ENCODE results near the gene SHPK. TPM values are rescaled to one million over a fixed set of nuclear protein-coding genes. Genes with fewer than 3 reads are reported as not detected.
A peak's percentile ranks its signal among the peaks of the same experiment; 100 is the strongest.
"Not testable (repeated sequence)": the region's sequence is repeated elsewhere in the genome, so short reads cannot be mapped to it uniquely, and the experiment has no call there.

SHPK gene
- total RNA-seq, 6 experiments from 2014 or later = 13.5 to 26.1 (median 22.8) TPM

GRCh38 chr17:3571043-3571900 is 64.8 kb downstream of the SHPK start:
- TF ChIP-seq, protein P1, sequence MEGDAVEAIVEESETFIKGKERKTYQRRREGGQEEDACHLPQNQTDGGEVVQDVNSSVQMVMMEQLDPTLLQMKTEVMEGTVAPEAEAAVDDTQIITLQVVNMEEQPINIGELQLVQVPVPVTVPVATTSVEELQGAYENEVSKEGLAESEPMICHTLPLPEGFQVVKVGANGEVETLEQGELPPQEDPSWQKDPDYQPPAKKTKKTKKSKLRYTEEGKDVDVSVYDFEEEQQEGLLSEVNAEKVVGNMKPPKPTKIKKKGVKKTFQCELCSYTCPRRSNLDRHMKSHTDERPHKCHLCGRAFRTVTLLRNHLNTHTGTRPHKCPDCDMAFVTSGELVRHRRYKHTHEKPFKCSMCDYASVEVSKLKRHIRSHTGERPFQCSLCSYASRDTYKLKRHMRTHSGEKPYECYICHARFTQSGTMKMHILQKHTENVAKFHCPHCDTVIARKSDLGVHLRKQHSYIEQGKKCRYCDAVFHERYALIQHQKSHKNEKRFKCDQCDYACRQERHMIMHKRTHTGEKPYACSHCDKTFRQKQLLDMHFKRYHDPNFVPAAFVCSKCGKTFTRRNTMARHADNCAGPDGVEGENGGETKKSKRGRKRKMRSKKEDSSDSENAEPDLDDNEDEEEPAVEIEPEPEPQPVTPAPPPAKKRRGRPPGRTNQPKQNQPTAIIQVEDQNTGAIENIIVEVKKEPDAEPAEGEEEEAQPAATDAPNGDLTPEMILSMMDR (IDR thresholded peaks at IDR 0.05) = no peak
- TF ChIP-seq POLR2A (IDR thresholded peaks at IDR 0.05) = no peak
- H3K4me1 ChIP-seq = no peaks in the 10 kb centered on the region
- ATAC-seq (peak in 1 of 4 donors; percentile 27), DNase-seq (no peak)
- intact Hi-C loops (cut with DNase I) = no loop called here
- H3K27ac ChIP-seq = no peak overlapping the region
- WGBS (ENCODE audit: insufficient coverage, low coverage, low lambda C conversion rate, missing lambda C conversion rate) = 89% methylated on average over 5 of the region's 36 CpGs
- no peaks in the 10 kb centered on the region for H3K9me3 ChIP-seq
- peaks cover 0 to 56% (median 19%) of the 10 kb centered on the region in 4 donors for H3K36me3 ChIP-seq
- no peak overlapping the region for H3K4me3 ChIP-seq
- no peaks in the 10 kb centered on the region for H3K27me3 ChIP-seq

DNA sequence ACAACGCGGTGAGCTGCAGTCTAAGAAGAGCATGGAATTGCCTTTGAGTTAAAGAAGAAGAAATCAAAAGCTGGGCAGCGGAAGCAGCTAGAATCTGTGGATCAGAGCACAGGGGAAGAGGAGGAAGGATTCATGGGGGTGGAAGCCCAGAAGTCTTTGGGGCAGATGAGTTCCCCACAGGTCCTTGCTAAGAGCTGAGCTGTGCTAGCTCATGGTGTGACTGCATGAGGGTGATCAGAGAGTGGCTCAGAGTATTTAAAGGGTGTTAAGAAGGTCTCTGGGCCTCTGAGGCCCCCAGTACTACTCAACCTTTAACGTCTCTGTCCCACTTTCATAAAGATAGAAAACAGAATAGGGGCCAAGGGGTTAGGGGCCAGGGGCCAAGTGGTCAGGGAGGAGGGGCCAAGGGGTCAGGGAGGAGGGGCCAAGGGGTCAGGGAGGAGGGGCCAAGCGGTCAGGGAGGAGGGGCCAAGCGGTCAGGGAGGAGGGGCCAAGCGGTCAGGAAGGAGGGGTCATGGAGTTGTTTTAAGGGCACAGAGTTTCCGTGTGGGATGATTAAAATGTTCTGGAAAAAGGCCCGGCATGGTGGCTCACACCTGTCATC is 66.4 kb downstream of the SHPK start:
- peaks cover 0 to 50% (median 22%) of the 10 kb centered on the region in 4 donors for H3K36me3 ChIP-seq
- 92% methylated on average over 9 of the region's 9 CpGs for WGBS (ENCODE audit: insufficient coverage, low coverage, low lambda C conversion rate, missing lambda C conversion rate)
- TF ChIP-seq POLR2A (IDR thresholded peaks at IDR 0.05) = no peak
- TF ChIP-seq, protein P1 (IDR thresholded peaks at IDR 0.05) = no peak
- intact Hi-C loops (cut with DNase I) = no loop called here
- no peaks in the 10 kb centered on the region for H3K27me3 ChIP-seq
- H3K9me3 ChIP-seq = no peaks in the 10 kb centered on the region
- DNase-seq = no peak
- H3K4me3 ChIP-seq = no peak overlapping the region
- H3K27ac ChIP-seq = no peak overlapping the region
- no peak for ATAC-seq
- H3K4me1 ChIP-seq = no peaks in the 10 kb centered on the region

- H3K4me3 ChIP-seq = no peak overlapping the region
- intact Hi-C loops (cut with DNase I) = no loop called here
- no peak overlapping the region for H3K27ac ChIP-seq
- H3K27me3 ChIP-seq = no peaks in the 10 kb centered on the region
- no peaks in the 10 kb centered on the region for H3K9me3 ChIP-seq
- peaks cover 0 to 19% (median 4%) of the 10 kb centered on the region in 4 donors for H3K4me1 ChIP-seq
- TF ChIP-seq, protein P1 (IDR thresholded peaks at IDR 0.05) = no peak
- no peak for TF ChIP-seq POLR2A (IDR thresholded peaks at IDR 0.05)
- DNase-seq (no peak), ATAC-seq (no peak)
- 92% methylated on average over 4 of the region's 12 CpGs for WGBS (ENCODE audit: insufficient coverage, low coverage, low lambda C conversion rate, missing lambda C conversion rate)
- H3K36me3 ChIP-seq = peaks cover 0 to 29% (median 11%) of the 10 kb centered on the region in 4 donors
These were observed 69.5 kb downstream of the SHPK start for GRCh38 chr17:3566551-3566950.

DNA sequence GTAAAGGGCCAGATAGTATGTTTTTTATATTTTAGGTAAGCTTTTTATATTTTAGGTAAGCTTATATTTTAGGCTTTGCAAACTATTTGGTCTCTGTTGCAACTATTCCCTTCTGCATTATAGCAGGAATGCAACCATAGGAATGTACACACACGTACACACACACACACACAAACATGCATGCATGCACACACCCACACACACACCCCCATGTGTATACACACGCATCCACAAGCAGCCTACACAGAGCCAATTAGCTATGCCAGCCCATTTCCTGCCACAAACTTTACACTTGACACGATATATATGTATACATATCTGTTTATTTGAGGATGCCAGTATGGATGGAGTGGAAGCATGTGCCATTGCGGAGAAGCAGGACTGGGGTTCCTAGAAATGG is 70.9 kb downstream of the SHPK start:
- WGBS (ENCODE audit: insufficient coverage, low coverage, low lambda C conversion rate, missing lambda C conversion rate) = 83% methylated on average over 4 of the region's 4 CpGs

DNA sequence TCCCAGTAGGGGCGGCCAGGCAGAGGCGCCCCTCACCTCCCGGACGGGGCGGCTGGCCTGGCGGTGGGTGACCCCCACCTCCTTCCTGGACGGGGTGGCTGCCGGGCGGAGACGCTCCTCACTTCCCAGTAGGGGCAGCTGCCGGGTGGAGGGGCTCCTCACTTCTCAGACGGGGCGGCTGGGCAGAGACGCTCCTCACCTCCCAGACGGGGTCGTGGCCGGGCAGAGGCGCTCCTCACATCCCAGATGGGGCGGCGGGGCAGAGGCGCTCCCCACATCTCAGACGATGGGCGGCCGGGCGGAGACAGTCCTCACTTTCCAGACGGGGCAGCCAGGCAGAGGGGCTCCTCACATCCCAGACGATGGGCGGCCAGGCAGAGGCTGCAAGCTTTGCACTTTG is 71.8 kb downstream of the SHPK start:
- Histone ChIP-seq H3K4me1 (peaks cover 0 to 20% (median 4%) of the 10 kb centered on the region in 4 donors), H3K36me3 (peaks cover 0 to 17% (median 6%) of the 10 kb centered on the region in 4 donors)
- H3K9me3 ChIP-seq; intact Hi-C loops (cut with DNase I); H3K27ac ChIP-seq; DNase-seq; ATAC-seq; H3K27me3 ChIP-seq; H3K4me3 ChIP-seq: not testable (repeated sequence)
- WGBS (ENCODE audit: insufficient coverage, low coverage, low lambda C conversion rate, missing lambda C conversion rate) = no CpG with 5 or more reads among the region's 28 CpGs

More for the DNA sequence above, 70.9 kb downstream of the SHPK start:
- DNase-seq = no peak
- H3K36me3 ChIP-seq = peaks cover 0 to 17% (median 6%) of the 10 kb centered on the region in 4 donors
- no peak overlapping the region for H3K4me3 ChIP-seq
- no peak overlapping the region for H3K27ac ChIP-seq
- H3K9me3 ChIP-seq = no peaks in the 10 kb centered on the region
- no peaks in the 10 kb centered on the region for H3K27me3 ChIP-seq
- TF ChIP-seq, protein P1 (IDR thresholded peaks at IDR 0.05) = no peak
- TF ChIP-seq POLR2A (IDR thresholded peaks at IDR 0.05) = no peak
- intact Hi-C loops (cut with DNase I) = no loop called here
- peaks cover 0 to 20% (median 4%) of the 10 kb centered on the region in 4 donors for H3K4me1 ChIP-seq
- no peak for ATAC-seq
